C4-2B (cell line): ENCODE data around the gene ABHD15.

ENCODE experiments used
- CTCF ChIP-seq: fragments of 450-650 bp; conservative IDR thresholded peaks from 2 replicates; pipeline ENCODE4 v1.5.1; 2017; ENCODE audit warnings: mild to moderate bottlenecking
- ZFX ChIP-seq: fragments of 450-650 bp; IDR thresholded peaks from 2 replicates; pipeline ENCODE4 v1.6.1; 2017

- TF ChIP-seq CTCF (no peak), ZFX (peak; percentile 81)
Measured at GRCh38 chr17:29588562-29589411, 21.9 kb upstream of the ABHD15 start.
